ENCODE measurements around the gene PDHA1.

PDHA1 gene

DNA sequence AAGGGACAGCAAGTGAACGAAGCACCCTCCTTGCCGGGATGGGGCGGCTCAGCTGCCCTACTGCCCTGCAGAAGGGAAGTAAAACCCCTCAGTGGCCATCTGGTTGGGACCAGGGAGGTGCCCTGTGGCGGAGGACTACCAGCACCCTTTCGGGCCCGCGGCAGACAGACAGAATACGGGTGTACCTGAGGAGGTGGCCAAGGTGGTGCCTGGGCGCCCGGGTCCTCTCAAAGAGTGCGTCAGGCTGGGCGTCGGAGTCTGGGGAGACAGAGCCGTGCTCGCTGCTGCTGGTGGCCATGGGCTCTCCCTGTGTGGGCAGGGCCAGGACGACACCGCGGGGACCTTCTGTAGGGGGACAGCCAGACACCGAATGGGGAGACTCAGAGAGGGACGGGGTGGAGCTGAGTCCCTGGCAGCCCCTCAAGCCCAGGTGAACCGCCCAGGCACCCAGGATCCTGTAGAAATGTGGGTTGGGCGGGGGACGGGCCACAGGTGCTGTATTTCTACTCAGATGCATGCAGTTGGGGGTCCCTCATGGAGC lies 29.7 kb downstream of the PDHA1 start:
- H3K27ac ChIP-seq (replicated peaks; ENCODE audit: low read length) = no peak overlapping the region
- H3K18ac ChIP-seq (ENCODE audit: low read length) = peak overlapping the region; percentile 80
- H3K4me1 ChIP-seq (ENCODE audit: control insufficient read depth in 2 of 2, insufficient read depth in 1 of 2, low read depth in 1 of 2, low read length in 2 of 2) = peaks cover 0 to 1% of the 10 kb centered on the region in 2 donors
- no peak overlapping the region for H4K91ac ChIP-seq (ENCODE audit: low read depth, low read length, poor library complexity)
- H3K4ac ChIP-seq (ENCODE audit: low read length) = no peak overlapping the region
- H3K14ac ChIP-seq (ENCODE audit: low read length) = no peak overlapping the region
- H3K36me3 ChIP-seq (replicated peaks in 1 of 2; ENCODE audit: control insufficient read depth in 2 of 2, insufficient read depth in 2 of 2, low read length in 2 of 2) = no peaks in the 10 kb centered on the region
- peak overlapping the region; percentile 81 for H2AFZ ChIP-seq (ENCODE audit: low read length)
- no peak overlapping the region for H4K8ac ChIP-seq (ENCODE audit: low read depth, low read length)
- H2AK5ac ChIP-seq (ENCODE audit: low read depth, low read length) = no peak overlapping the region
- peaks cover 0 to 24% (median 0%) of the 10 kb centered on the region in 3 experiments for H3K27me3 ChIP-seq (ENCODE audit: control insufficient read depth in 3 of 3, insufficient read depth in 3 of 3, low read depth in 1 of 3, low read length in 3 of 3)
- no peak for DNase-seq (ENCODE audit: low spot score)
- H2BK15ac ChIP-seq (ENCODE audit: low read length) = no peak overlapping the region
- H3K9me3 ChIP-seq (replicated peaks in 1 of 2; ENCODE audit: control insufficient read depth in 2 of 2, insufficient read depth in 1 of 2, low read depth in 1 of 2, low read length in 2 of 2) = no peaks in the 10 kb centered on the region
- no peak overlapping the region for H3K9ac ChIP-seq (ENCODE audit: low read depth, low read length, poor library complexity)
- H3K4me3 ChIP-seq (ENCODE audit: low read length in 2 of 2) = peak overlapping the region; percentile 36 to 69
- no peak overlapping the region for H3K23ac ChIP-seq (ENCODE audit: low read depth, low read length, poor library complexity)
- H3K4me2 ChIP-seq (ENCODE audit: insufficient read depth, low read length, poor library complexity, severe bottlenecking) = peak overlapping the region; percentile 40
- no peak overlapping the region for H2BK5ac ChIP-seq (ENCODE audit: low read length)
- no peak overlapping the region for H2BK12ac ChIP-seq (ENCODE audit: low read length)
- no peak overlapping the region for H2BK120ac ChIP-seq (ENCODE audit: low read depth, low read length)
- WGBS, 2 donors (ENCODE audit: extremely low coverage in 2 of 2, insufficient read length in 2 of 2, insufficient replicate concordance in 1 of 2) = no CpG with 5 or more reads among the region's 23 CpGs
- no peaks in the 10 kb centered on the region for H3K79me1 ChIP-seq (ENCODE audit: low read depth, low read length)

GRCh38 chrX:19375546-19375945 lies 31.8 kb downstream of the PDHA1 start:
- Histone ChIP-seq H3K27ac (replicated peaks; ENCODE audit: low read length) (no peak overlapping the region), H3K23ac (ENCODE audit: low read depth, low read length, poor library complexity) (no peak overlapping the region), H2BK5ac (ENCODE audit: low read length) (no peak overlapping the region), H3K9ac (ENCODE audit: low read depth, low read length, poor library complexity) (no peak overlapping the region), H2AFZ (ENCODE audit: low read length) (no peak overlapping the region), H3K14ac (ENCODE audit: low read length) (no peak overlapping the region), H3K4me1 (ENCODE audit: control insufficient read depth in 2 of 2, insufficient read depth in 1 of 2, low read depth in 1 of 2, low read length in 2 of 2) (peaks cover 0 to 1% of the 10 kb centered on the region in 2 donors), H4K91ac (ENCODE audit: low read depth, low read length, poor library complexity) (no peak overlapping the region), H3K4ac (ENCODE audit: low read length) (no peak overlapping the region), H3K4me3 (ENCODE audit: low read length in 2 of 2) (no peak overlapping the region), H3K79me1 (ENCODE audit: low read depth, low read length) (no peaks in the 10 kb centered on the region), H3K9me3 (replicated peaks in 1 of 2; ENCODE audit: control insufficient read depth in 2 of 2, insufficient read depth in 1 of 2, low read depth in 1 of 2, low read length in 2 of 2) (no peaks in the 10 kb centered on the region), H3K36me3 (replicated peaks in 1 of 2; ENCODE audit: control insufficient read depth in 2 of 2, insufficient read depth in 2 of 2, low read length in 2 of 2) (no peaks in the 10 kb centered on the region), H2BK15ac (ENCODE audit: low read length) (no peak overlapping the region), H4K8ac (ENCODE audit: low read depth, low read length) (no peak overlapping the region), H3K18ac (ENCODE audit: low read length) (no peak overlapping the region), H2AK5ac (ENCODE audit: low read depth, low read length) (no peak overlapping the region), H3K4me2 (ENCODE audit: insufficient read depth, low read length, poor library complexity, severe bottlenecking) (no peak overlapping the region), H3K27me3 (ENCODE audit: control insufficient read depth in 3 of 3, insufficient read depth in 3 of 3, low read depth in 1 of 3, low read length in 3 of 3) (peaks cover 0 to 24% (median 0%) of the 10 kb centered on the region in 3 experiments), H2BK12ac (ENCODE audit: low read length) (no peak overlapping the region), H2BK120ac (ENCODE audit: low read depth, low read length) (no peak overlapping the region)
- DNase-seq (ENCODE audit: low spot score) = no peak
- no CpG with 5 or more reads among the region's 8 CpGs for WGBS, 2 donors (ENCODE audit: extremely low coverage in 2 of 2, insufficient read length in 2 of 2, insufficient replicate concordance in 1 of 2)

GRCh38 chrX:19377799-19378198 lies 34.1 kb downstream of the PDHA1 start:
- Histone ChIP-seq H3K9ac (ENCODE audit: low read depth, low read length, poor library complexity) (no peak overlapping the region), H3K23ac (ENCODE audit: low read depth, low read length, poor library complexity) (no peak overlapping the region), H3K36me3 (replicated peaks in 1 of 2; ENCODE audit: control insufficient read depth in 2 of 2, insufficient read depth in 2 of 2, low read length in 2 of 2) (no peaks in the 10 kb centered on the region), H3K4me1 (ENCODE audit: control insufficient read depth in 2 of 2, insufficient read depth in 1 of 2, low read depth in 1 of 2, low read length in 2 of 2) (no peaks in the 10 kb centered on the region), H2BK5ac (ENCODE audit: low read length) (no peak overlapping the region), H3K27ac (replicated peaks; ENCODE audit: low read length) (no peak overlapping the region), H3K4me3 (ENCODE audit: low read length in 2 of 2) (no peak overlapping the region), H3K4me2 (ENCODE audit: insufficient read depth, low read length, poor library complexity, severe bottlenecking) (no peak overlapping the region), H4K8ac (ENCODE audit: low read depth, low read length) (no peak overlapping the region), H2AFZ (ENCODE audit: low read length) (no peak overlapping the region), H3K79me1 (ENCODE audit: low read depth, low read length) (no peaks in the 10 kb centered on the region), H2BK12ac (ENCODE audit: low read length) (no peak overlapping the region), H3K9me3 (replicated peaks in 1 of 2; ENCODE audit: control insufficient read depth in 2 of 2, insufficient read depth in 1 of 2, low read depth in 1 of 2, low read length in 2 of 2) (no peaks in the 10 kb centered on the region), H3K18ac (ENCODE audit: low read length) (no peak overlapping the region), H2BK120ac (ENCODE audit: low read depth, low read length) (no peak overlapping the region), H3K4ac (ENCODE audit: low read length) (no peak overlapping the region), H2AK5ac (ENCODE audit: low read depth, low read length) (no peak overlapping the region), H2BK15ac (ENCODE audit: low read length) (no peak overlapping the region), H3K27me3 (ENCODE audit: control insufficient read depth in 3 of 3, insufficient read depth in 3 of 3, low read depth in 1 of 3, low read length in 3 of 3) (peaks cover 0 to 24% (median 0%) of the 10 kb centered on the region in 3 experiments), H3K14ac (ENCODE audit: low read length) (no peak overlapping the region), H4K91ac (ENCODE audit: low read depth, low read length, poor library complexity) (no peak overlapping the region)
- no peak for DNase-seq (ENCODE audit: low spot score)
- WGBS, 2 donors (ENCODE audit: extremely low coverage in 2 of 2, insufficient read length in 2 of 2, insufficient replicate concordance in 1 of 2) = no CpG with 5 or more reads among the region's 12 CpGs

- no peak overlapping the region for H2BK120ac ChIP-seq (ENCODE audit: low read depth, low read length)
- H3K36me3 ChIP-seq (replicated peaks in 1 of 2; ENCODE audit: control insufficient read depth in 2 of 2, insufficient read depth in 2 of 2, low read length in 2 of 2) = no peaks in the 10 kb centered on the region
- H3K4me2 ChIP-seq (ENCODE audit: insufficient read depth, low read length, poor library complexity, severe bottlenecking) = no peak overlapping the region
- H3K79me1 ChIP-seq (ENCODE audit: low read depth, low read length) = no peaks in the 10 kb centered on the region
- no peak overlapping the region for H3K18ac ChIP-seq (ENCODE audit: low read length)
- H2AFZ ChIP-seq (ENCODE audit: low read length) = no peak overlapping the region
- no peaks in the 10 kb centered on the region for H3K9me3 ChIP-seq (replicated peaks in 1 of 2; ENCODE audit: control insufficient read depth in 2 of 2, insufficient read depth in 1 of 2, low read depth in 1 of 2, low read length in 2 of 2)
- no peak overlapping the region for H2AK5ac ChIP-seq (ENCODE audit: low read depth, low read length)
- no peak overlapping the region for H3K4ac ChIP-seq (ENCODE audit: low read length)
- H4K91ac ChIP-seq (ENCODE audit: low read depth, low read length, poor library complexity) = no peak overlapping the region
- H4K8ac ChIP-seq (ENCODE audit: low read depth, low read length) = no peak overlapping the region
- peaks cover 0 to 2% (median 0%) of the 10 kb centered on the region in 3 experiments for H3K27me3 ChIP-seq (ENCODE audit: control insufficient read depth in 3 of 3, insufficient read depth in 3 of 3, low read depth in 1 of 3, low read length in 3 of 3)
- H3K4me3 ChIP-seq (ENCODE audit: low read length in 2 of 2) = no peak overlapping the region
- no CpG with 5 or more reads among the region's 9 CpGs for WGBS, 2 donors (ENCODE audit: extremely low coverage in 2 of 2, insufficient read length in 2 of 2, insufficient replicate concordance in 1 of 2)
- no peaks in the 10 kb centered on the region for H3K4me1 ChIP-seq (ENCODE audit: control insufficient read depth in 2 of 2, insufficient read depth in 1 of 2, low read depth in 1 of 2, low read length in 2 of 2)
- no peak overlapping the region for H3K9ac ChIP-seq (ENCODE audit: low read depth, low read length, poor library complexity)
- H2BK12ac ChIP-seq (ENCODE audit: low read length) = no peak overlapping the region
- H3K27ac ChIP-seq (replicated peaks; ENCODE audit: low read length) = no peak overlapping the region
- H2BK15ac ChIP-seq (ENCODE audit: low read length) = no peak overlapping the region
- no peak overlapping the region for H3K23ac ChIP-seq (ENCODE audit: low read depth, low read length, poor library complexity)
- DNase-seq (ENCODE audit: low spot score) = no peak
- no peak overlapping the region for H3K14ac ChIP-seq (ENCODE audit: low read length)
- no peak overlapping the region for H2BK5ac ChIP-seq (ENCODE audit: low read length)
Observed at GRCh38 chrX:19381326-19381725, 37.6 kb downstream of the PDHA1 start.
